ENCODE measurements around the gene PTPRK. TPM values are rescaled to one million over a fixed set of nuclear protein-coding genes. Genes with fewer than 3 reads are reported as not detected.

The PTPRK gene
- total and polyA plus RNA-seq, 2 donors (not counting 1 experiment from before 2014, with no cell fraction given): 16.2 to 18.7 TPM

DNA sequence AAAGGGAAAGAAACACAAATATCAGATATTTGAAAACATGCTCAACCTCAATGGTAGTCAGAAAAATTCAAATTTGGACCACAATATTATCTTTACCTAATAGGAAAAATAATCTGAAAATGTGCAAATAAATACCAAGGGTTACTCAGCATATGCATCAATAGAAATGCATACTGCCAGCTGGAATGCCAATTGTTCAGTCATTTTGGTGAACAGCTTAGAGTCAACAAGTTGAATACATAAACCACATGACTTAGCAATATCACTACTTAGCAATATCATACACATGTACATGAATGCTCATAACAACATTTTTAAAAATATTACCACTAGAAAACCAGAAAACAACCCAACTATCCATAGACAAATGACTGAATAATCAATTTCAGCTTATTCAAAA is 212.7 kb downstream of the PTPRK start:
- no peak overlapping the region for H3K4me2 ChIP-seq (replicated peaks; ENCODE audit: low read depth, low read length, poor library complexity, severe bottlenecking)
- H3K27ac ChIP-seq (ENCODE audit: low read length in 2 of 2): no peak overlapping the region
- H3K4me1 ChIP-seq (ENCODE audit: control insufficient read depth in 2 of 2, insufficient read depth in 2 of 2, low read length in 2 of 2): peaks cover 0 to 4% of the 10 kb centered on the region in 2 donors
- H3K36me3 ChIP-seq (replicated peaks in 1 of 2; ENCODE audit: control extremely low read depth in 1 of 2, control insufficient read depth in 1 of 2, extremely low read depth in 1 of 2, insufficient read depth in 2 of 2, low read length in 1 of 2): no peaks in the 10 kb centered on the region
- H4K20me1 ChIP-seq (ENCODE audit: control insufficient read depth, insufficient read depth, low read length, poor library complexity, severe bottlenecking): no peaks in the 10 kb centered on the region
- intact Hi-C loops (cut with micrococcal nuclease): no loop called here
- H3K4me3 ChIP-seq (ENCODE audit: control extremely low read depth in 1 of 5, extremely low read depth in 1 of 5, insufficient read depth in 1 of 5, low read depth in 2 of 5, low read length in 4 of 5): no peak overlapping the region
- Mint-ChIP-seq H3K27me3 (no peaks in the 10 kb centered on the region), H3K4me3 (no peak overlapping the region), H3K9me3 (ENCODE audit: insufficient read depth) (no peaks in the 10 kb centered on the region), H3K4me1 (peaks cover 8% of the 10 kb centered on the region), H3K27ac (no peak overlapping the region)
- POLR2A ChIA-PET: no interaction called here
- TF ChIP-seq EZH2 (IDR thresholded peaks at IDR 0.05; ENCODE audit: borderline replicate concordance, insufficient read depth, low read depth, low read length, poor library complexity, severe bottlenecking): no peak
- TF ChIP-seq, protein P1, sequence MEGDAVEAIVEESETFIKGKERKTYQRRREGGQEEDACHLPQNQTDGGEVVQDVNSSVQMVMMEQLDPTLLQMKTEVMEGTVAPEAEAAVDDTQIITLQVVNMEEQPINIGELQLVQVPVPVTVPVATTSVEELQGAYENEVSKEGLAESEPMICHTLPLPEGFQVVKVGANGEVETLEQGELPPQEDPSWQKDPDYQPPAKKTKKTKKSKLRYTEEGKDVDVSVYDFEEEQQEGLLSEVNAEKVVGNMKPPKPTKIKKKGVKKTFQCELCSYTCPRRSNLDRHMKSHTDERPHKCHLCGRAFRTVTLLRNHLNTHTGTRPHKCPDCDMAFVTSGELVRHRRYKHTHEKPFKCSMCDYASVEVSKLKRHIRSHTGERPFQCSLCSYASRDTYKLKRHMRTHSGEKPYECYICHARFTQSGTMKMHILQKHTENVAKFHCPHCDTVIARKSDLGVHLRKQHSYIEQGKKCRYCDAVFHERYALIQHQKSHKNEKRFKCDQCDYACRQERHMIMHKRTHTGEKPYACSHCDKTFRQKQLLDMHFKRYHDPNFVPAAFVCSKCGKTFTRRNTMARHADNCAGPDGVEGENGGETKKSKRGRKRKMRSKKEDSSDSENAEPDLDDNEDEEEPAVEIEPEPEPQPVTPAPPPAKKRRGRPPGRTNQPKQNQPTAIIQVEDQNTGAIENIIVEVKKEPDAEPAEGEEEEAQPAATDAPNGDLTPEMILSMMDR (IDR thresholded peaks at IDR 0.05): no peak
- no peak for ATAC-seq (ENCODE audit: low read depth)
- no peaks in the 10 kb centered on the region for H3K9me3 ChIP-seq (ENCODE audit: control extremely low read depth in 1 of 3, control insufficient read depth in 2 of 3, insufficient read depth in 1 of 3, low read length in 2 of 3)
- no peak for DNase-seq
- no peak overlapping the region for H3K9ac ChIP-seq (ENCODE audit: low read length)
- CTCF ChIA-PET: no interaction called here
- no peaks in the 10 kb centered on the region for H3K79me2 ChIP-seq (ENCODE audit: control insufficient read depth, insufficient read depth, low read length)
- no peak overlapping the region for H2AFZ ChIP-seq (ENCODE audit: insufficient read depth, low read depth, low read length, poor library complexity, severe bottlenecking)
- H3K27me3 ChIP-seq (replicated peaks in 1 of 4; ENCODE audit: control extremely low read depth in 1 of 4, control insufficient read depth in 3 of 4, insufficient read depth in 4 of 4, low read length in 3 of 4): peaks cover 0 to 2% (median 0%) of the 10 kb centered on the region in 4 experiments

DNA sequence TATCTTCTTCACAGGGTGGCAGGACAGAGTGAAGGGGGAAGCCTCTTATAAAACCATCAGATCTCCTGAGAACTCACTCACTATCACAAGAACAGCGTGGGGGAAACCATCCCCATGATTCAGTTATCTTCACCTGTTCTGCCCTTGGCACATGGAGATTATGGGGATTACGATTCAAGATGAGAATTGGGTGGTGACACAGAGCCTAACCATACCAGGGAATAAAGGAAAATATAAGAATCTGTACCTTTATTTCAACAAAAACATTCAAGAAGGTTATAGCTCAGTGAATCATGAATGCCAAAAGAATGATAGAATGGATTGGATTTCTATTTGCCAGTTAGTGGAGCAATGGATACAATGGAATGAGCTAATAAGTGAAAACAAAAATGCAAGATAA is 214.4 kb downstream of the PTPRK start:
- TF ChIP-seq EZH2 (IDR thresholded peaks at IDR 0.05; ENCODE audit: borderline replicate concordance, insufficient read depth, low read depth, low read length, poor library complexity, severe bottlenecking): no peak
- TF ChIP-seq, protein P1 (IDR thresholded peaks at IDR 0.05): no peak
- Histone ChIP-seq H3K27ac (ENCODE audit: low read length in 2 of 2) (no peak overlapping the region), H2AFZ (ENCODE audit: insufficient read depth, low read depth, low read length, poor library complexity, severe bottlenecking) (no peak overlapping the region), H3K79me2 (ENCODE audit: control insufficient read depth, insufficient read depth, low read length) (no peaks in the 10 kb centered on the region), H3K9ac (ENCODE audit: low read length) (no peak overlapping the region), H3K9me3 (ENCODE audit: control extremely low read depth in 1 of 3, control insufficient read depth in 2 of 3, insufficient read depth in 1 of 3, low read length in 2 of 3) (no peaks in the 10 kb centered on the region), H3K4me1 (ENCODE audit: control insufficient read depth in 2 of 2, insufficient read depth in 2 of 2, low read length in 2 of 2) (no peaks in the 10 kb centered on the region), H3K4me3 (ENCODE audit: control extremely low read depth in 1 of 5, extremely low read depth in 1 of 5, insufficient read depth in 1 of 5, low read depth in 2 of 5, low read length in 4 of 5) (no peak overlapping the region), H4K20me1 (ENCODE audit: control insufficient read depth, insufficient read depth, low read length, poor library complexity, severe bottlenecking) (no peaks in the 10 kb centered on the region), H3K36me3 (replicated peaks in 1 of 2; ENCODE audit: control extremely low read depth in 1 of 2, control insufficient read depth in 1 of 2, extremely low read depth in 1 of 2, insufficient read depth in 2 of 2, low read length in 1 of 2) (no peaks in the 10 kb centered on the region), H3K27me3 (replicated peaks in 1 of 4; ENCODE audit: control extremely low read depth in 1 of 4, control insufficient read depth in 3 of 4, insufficient read depth in 4 of 4, low read length in 3 of 4) (peaks cover 0 to 2% (median 0%) of the 10 kb centered on the region in 4 experiments), H3K4me2 (replicated peaks; ENCODE audit: low read depth, low read length, poor library complexity, severe bottlenecking) (no peak overlapping the region)
- POLR2A ChIA-PET: no interaction called here
- ATAC-seq (ENCODE audit: low read depth): no peak
- DNase-seq: no peak
- Mint-ChIP-seq H3K4me1 (no peaks in the 10 kb centered on the region), H3K27me3 (no peaks in the 10 kb centered on the region), H3K4me3 (no peak overlapping the region), H3K27ac (no peak overlapping the region), H3K9me3 (ENCODE audit: insufficient read depth) (no peaks in the 10 kb centered on the region)
- WGBS (ENCODE audit: insufficient coverage): no CpG with 5 or more reads among the region's 2 CpGs
- CTCF ChIA-PET: no interaction called here
- intact Hi-C loops (cut with micrococcal nuclease): no loop called here
